ENCODE results near the gene IGF2BP2. TPM values are rescaled to one million over a fixed set of nuclear protein-coding genes. Genes with fewer than 3 reads are reported as not detected.

IGF2BP2 gene
- total and polyA plus RNA-seq, 2 of the 8 experiments (the other 6 are each of a cell fraction or from before 2014, with no cell fraction given), result 7.4 to 121 TPM

GRCh38 chr3:185594073-185594472 is 230.8 kb downstream of the IGF2BP2 start:
- Histone ChIP-seq H3K56ac (replicated peaks; ENCODE audit: insufficient read length, low read depth, low read length) (no peak overlapping the region), H2BK20ac (ENCODE audit: low read length) (no peak overlapping the region), H3K9ac (replicated peaks in 1 of 4; ENCODE audit: extremely low read depth in 1 of 4, low read depth in 3 of 4, low read length in 3 of 4) (no peak overlapping the region), H4K8ac (ENCODE audit: extremely low read depth, insufficient read depth, low read length) (no peak overlapping the region), H3K27ac (ENCODE audit: low read depth, low read length) (no peak overlapping the region), H2BK12ac (ENCODE audit: low read depth, low read length) (no peak overlapping the region), H2BK120ac (replicated peaks; ENCODE audit: low read depth, low read length) (no peak overlapping the region), H3K18ac (ENCODE audit: extremely low read depth, low read length) (no peak overlapping the region), H3K36me3 (ENCODE audit: control insufficient read depth in 2 of 4, insufficient read depth in 4 of 4, low read length in 3 of 4) (peaks cover 2 to 52% (median 5%) of the 10 kb centered on the region in 4 experiments; a peak in 5 of 8 replicates), H2AFZ (ENCODE audit: low read length) (no peak overlapping the region), H4K5ac (ENCODE audit: insufficient read length, low read depth, low read length) (no peak overlapping the region), H3K14ac (ENCODE audit: insufficient read length) (no peak overlapping the region), H3K4me3 (ENCODE audit: extremely low read depth in 1 of 4, insufficient read depth in 2 of 4, low read depth in 3 of 4, low read length in 4 of 4) (no peak overlapping the region), H4K91ac (replicated peaks; ENCODE audit: insufficient read length, low read length) (no peak overlapping the region), H3K23me2 (ENCODE audit: low read depth, low read length) (no peaks in the 10 kb centered on the region), H2AK5ac (ENCODE audit: low read depth, low read length) (no peak overlapping the region), H3K4me1 (replicated peaks in 1 of 4; ENCODE audit: control insufficient read depth in 3 of 4, insufficient read depth in 4 of 4, low read length in 3 of 4) (no peaks in the 10 kb centered on the region), H4K20me1 (replicated peaks in 1 of 2; ENCODE audit: control insufficient read depth in 1 of 2, insufficient read depth in 2 of 2, low read length in 2 of 2) (peaks cover 2% of the 10 kb centered on the region in 2 experiments), H3K23ac (ENCODE audit: insufficient read length) (no peak overlapping the region), H2BK15ac (ENCODE audit: low read length) (no peak overlapping the region), H3K27me3 (replicated peaks in 1 of 4; ENCODE audit: control insufficient read depth in 3 of 4, extremely low read depth in 1 of 4, insufficient read depth in 3 of 4, low read length in 3 of 4) (no peaks in the 10 kb centered on the region), H2BK5ac (ENCODE audit: low read depth, low read length) (no peak overlapping the region), H3K79me2 (ENCODE audit: control insufficient read depth in 1 of 2, insufficient read depth in 2 of 2, low read length in 2 of 2) (peaks cover 7 to 76% of the 10 kb centered on the region in 2 experiments), H3K9me3 (ENCODE audit: insufficient read depth in 2 of 2, low read depth in 1 of 2, low read length in 1 of 2) (no peaks in the 10 kb centered on the region), H3K4ac (replicated peaks; ENCODE audit: insufficient read length, low read depth, low read length) (no peak overlapping the region), H3K4me2 (ENCODE audit: insufficient read depth in 1 of 2, low read depth in 2 of 2, low read length in 2 of 2) (no peak overlapping the region), H3K79me1 (ENCODE audit: low read depth, low read length) (peaks cover 2% of the 10 kb centered on the region; the same call in 1 of the 2 replicates)
- WGBS, 2 experiments (ENCODE audit: extremely low coverage in 1 of 2, insufficient coverage in 1 of 2, insufficient read length in 1 of 2, insufficient replicate concordance in 2 of 2, low coverage in 1 of 2, low lambda C conversion rate in 2 of 2, missing lambda C conversion rate in 1 of 2), result 94% methylated on average over 3 of the region's 3 CpGs; no CpG with 5 or more reads in 1 of the 2 experiments
- FAIRE-seq, result no peak
- DNase-seq (ENCODE audit: low read depth in 1 of 2, low spot score in 2 of 2), result no peak
- ChIA-PET CTCF (ENCODE audit: partially characterized antibody) (interaction anchor here (2.2 kb wide), 1 partner anchor 19 kb away, joined by 6 read pairs; no protein-coding TSS in a partner anchor), POLR2A (ENCODE audit: partially characterized antibody) (interaction anchor here (0.7 kb wide), 1 partner anchor 36 kb away, joined by 3 read pairs; no protein-coding TSS in a partner anchor)
- no peak for TF ChIP-seq SP2 (IDR thresholded peaks at IDR 0.05; ENCODE audit: low read length)
- TF ChIP-seq MAFK (IDR thresholded peaks at IDR 0.05; ENCODE audit: low read depth, low read length), result no peak
- no peak for TF ChIP-seq CREB1 (IDR thresholded peaks at IDR 0.05)
- no peak for TF ChIP-seq FOSL1 (IDR thresholded peaks at IDR 0.05; ENCODE audit: insufficient read depth, low read depth, low read length)
- TF ChIP-seq ATF2 (IDR thresholded peaks at IDR 0.05; ENCODE audit: low read length), result no peak
- no peak for TF ChIP-seq ASH2L (IDR thresholded peaks at IDR 0.05; ENCODE audit: low read length)
- TF ChIP-seq, protein P1, sequence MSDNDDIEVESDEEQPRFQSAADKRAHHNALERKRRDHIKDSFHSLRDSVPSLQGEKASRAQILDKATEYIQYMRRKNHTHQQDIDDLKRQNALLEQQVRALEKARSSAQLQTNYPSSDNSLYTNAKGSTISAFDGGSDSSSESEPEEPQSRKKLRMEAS (IDR thresholded peaks at IDR 0.05), result no peak
- no peak for TF ChIP-seq CHD2 (IDR thresholded peaks at IDR 0.05; ENCODE audit: low read length)
- no peak for TF ChIP-seq BRCA1 (IDR thresholded peaks at IDR 0.05; ENCODE audit: low read depth, low read length)
- TF ChIP-seq POLR2AphosphoS5 (IDR thresholded peaks at IDR 0.05; ENCODE audit: low read depth, low read length), result no peak
- TF ChIP-seq USF2 (IDR thresholded peaks at IDR 0.05; ENCODE audit: low read length), result no peak
- no peak for TF ChIP-seq EP300 (IDR thresholded peaks at IDR 0.05; ENCODE audit: borderline replicate concordance in 1 of 2, low read depth in 2 of 2, low read length in 2 of 2)

Data from H1 (cell line).